GM13977 (cell line): ENCODE data around the gene ZSWIM3.
"Not testable (repeated sequence)": the region's sequence is repeated elsewhere in the genome, so short reads cannot be mapped to it uniquely, and the experiment has no call there.

Experiments
- DNase-seq: peaks from one replicate; pipeline ENCODE4 v3.0.0; 2012; ENCODE audit warnings: low spot score
- in situ Hi-C: fragments of 300-500 bp; cut with MboI; formaldehyde crosslinking; loops from one replicate; pipeline ENCODE4 v1.12.0; 2022; ENCODE audit warnings: low sequenced_read_pairs, low pct_unique_long_range_greater_than_20kb, mixed read lengths, inconsistent platforms; ENCODE audit not compliant: unreplicated experiment
- TF ChIP-seq, protein P1 (sequence below): IDR thresholded peaks from 2 replicates; pipeline ENCODE4 v1.5.1; 2012; ENCODE audit warnings: mild to moderate bottlenecking, control low read depth; ENCODE audit not compliant: insufficient read depth; ENCODE audit errors: extremely low read depth, missing control alignments

ZSWIM3 gene

DNA sequence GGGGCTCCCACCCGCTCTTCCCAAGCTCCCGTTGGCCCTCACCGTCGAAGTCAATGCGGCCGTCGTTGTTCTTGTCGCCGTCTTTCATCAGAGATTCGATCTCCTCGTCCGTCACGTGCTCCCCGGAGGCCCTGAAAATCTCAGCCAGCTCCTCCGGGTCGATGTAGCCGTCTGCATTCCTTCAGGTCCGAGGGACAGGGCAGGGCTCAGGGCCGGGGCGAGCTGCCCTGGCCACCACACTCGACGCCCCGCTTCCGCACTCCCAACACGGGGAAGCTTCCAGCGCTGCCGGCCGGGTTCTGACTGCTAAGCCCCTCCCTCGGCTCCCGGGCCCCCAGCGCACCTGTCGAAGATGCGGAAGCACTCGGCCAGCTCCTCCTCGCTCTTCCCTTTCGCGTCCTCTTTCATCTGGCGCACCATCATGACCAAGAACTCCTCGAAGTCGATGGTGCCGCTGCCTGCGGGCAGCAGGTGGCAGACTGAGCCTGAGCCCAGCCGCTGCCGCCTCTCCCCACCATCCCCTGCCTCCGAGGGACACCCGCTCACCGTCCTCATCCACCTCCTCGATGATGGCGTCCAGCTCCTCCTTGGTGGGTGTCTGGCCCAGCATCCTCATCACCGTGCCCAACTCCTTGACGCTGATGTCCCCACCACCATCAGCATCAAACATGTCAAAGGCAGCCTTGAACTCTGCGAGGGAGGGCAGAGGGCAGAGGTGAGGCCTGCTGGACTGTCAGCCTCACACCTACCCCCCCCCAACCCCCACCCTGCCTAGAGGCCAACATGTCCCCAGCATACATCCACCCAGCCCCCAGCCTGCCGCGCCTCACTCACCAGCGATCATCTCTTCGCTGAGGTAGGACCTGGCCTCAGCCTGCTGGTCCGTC, 33.2 kb upstream of the ZSWIM3 start:
- DNase-seq = peak; percentile 59
- TF ChIP-seq, protein P1, sequence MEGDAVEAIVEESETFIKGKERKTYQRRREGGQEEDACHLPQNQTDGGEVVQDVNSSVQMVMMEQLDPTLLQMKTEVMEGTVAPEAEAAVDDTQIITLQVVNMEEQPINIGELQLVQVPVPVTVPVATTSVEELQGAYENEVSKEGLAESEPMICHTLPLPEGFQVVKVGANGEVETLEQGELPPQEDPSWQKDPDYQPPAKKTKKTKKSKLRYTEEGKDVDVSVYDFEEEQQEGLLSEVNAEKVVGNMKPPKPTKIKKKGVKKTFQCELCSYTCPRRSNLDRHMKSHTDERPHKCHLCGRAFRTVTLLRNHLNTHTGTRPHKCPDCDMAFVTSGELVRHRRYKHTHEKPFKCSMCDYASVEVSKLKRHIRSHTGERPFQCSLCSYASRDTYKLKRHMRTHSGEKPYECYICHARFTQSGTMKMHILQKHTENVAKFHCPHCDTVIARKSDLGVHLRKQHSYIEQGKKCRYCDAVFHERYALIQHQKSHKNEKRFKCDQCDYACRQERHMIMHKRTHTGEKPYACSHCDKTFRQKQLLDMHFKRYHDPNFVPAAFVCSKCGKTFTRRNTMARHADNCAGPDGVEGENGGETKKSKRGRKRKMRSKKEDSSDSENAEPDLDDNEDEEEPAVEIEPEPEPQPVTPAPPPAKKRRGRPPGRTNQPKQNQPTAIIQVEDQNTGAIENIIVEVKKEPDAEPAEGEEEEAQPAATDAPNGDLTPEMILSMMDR = peak; percentile 51
- in situ Hi-C loops = no loop called here

DNA sequence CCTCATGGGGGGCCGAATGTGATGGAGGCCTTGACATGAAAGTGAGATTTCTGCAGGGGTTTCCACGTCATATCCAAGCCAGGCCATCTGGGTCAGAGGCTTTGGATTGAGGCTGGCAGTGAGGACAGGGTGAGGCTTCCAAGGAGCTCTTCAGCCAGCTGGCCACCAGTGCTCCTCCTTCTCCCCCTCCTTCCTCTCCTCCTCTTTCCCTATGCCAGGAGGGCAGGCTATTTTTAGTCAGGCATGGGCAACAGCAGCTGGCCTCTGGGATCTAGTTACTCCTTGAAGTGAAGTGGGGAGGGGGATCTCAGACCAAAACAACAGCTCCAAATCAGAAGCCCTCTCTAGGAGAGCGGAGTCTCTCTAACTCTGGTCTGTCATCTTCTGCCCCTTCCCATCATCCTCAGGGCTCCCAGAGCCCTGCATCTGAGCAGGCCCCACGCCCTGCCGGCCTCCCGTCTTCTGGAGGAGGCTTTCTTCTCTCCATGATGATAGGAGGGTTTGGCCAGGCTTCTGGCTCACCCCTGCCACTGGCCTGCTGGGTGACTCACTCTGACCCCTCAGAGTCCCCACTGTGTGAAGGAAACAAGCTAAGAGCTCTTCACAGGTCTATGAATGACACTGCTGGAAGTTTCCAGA, 30.9 kb upstream of the ZSWIM3 start:
- TF ChIP-seq, protein P1 = no peak
- DNase-seq = no peak
- in situ Hi-C loops = no loop called here

DNA sequence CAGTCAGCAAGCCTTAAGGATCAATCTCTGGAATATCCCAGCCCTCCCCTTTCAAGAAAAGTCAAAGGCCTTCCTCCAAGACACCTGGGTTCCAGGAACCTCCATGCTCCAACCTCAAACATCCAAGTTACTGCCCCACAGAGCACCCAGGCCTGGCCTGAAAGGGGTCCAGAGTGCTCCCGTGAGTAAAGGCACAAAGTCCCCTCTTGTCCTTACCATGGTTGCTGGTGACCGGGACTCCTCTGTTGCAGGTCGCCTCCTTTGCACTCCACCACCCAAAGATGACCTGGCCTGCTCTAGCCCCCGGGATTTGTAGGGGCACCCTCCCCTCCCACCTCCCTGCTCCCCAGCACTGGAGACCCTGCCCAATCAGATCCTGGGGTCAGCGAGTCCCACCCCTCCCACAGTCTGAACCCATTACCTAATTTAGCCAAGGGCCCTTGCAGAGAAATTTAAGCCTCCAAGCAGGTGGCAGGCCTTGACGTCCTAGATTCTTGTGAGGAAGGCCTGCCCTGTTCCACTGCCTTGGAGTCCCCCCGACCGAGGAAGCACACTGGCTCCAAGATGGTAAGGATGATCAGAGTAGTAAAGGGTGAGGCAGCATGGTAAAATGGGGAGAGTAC, 30.3 kb upstream of the ZSWIM3 start, which contains the start of gene TNNC2:
TSS of gene TNNC2 (minus strand) at position 283 of the 623 bp plus-strand sequence. CDS start at position 219, 64 bp downstream.
- no peak for DNase-seq
- TF ChIP-seq, protein P1 = no peak
- in situ Hi-C loops = no loop called here

DNA sequence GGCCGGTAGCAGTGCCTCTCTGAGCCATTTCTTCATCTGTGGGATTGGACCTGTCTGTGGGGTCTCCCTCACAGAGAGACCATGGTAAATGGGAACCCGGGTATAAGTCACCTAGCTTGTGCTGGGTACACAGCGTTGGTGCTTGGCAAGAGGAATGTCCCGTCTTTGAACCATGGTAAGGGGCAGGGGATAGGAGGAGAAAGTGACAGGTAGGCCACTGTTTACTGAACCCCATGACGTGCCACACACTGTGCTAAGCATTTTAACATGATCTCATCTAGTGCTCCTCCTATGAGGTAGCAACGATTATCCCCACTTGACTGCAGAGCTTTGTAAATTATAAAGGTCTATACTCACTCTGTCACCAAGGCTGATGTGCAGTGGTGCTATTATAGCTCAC, 29.7 kb upstream of the ZSWIM3 start:
- in situ Hi-C loops = no loop called here
- no peak for DNase-seq
- TF ChIP-seq, protein P1 = no peak

DNA sequence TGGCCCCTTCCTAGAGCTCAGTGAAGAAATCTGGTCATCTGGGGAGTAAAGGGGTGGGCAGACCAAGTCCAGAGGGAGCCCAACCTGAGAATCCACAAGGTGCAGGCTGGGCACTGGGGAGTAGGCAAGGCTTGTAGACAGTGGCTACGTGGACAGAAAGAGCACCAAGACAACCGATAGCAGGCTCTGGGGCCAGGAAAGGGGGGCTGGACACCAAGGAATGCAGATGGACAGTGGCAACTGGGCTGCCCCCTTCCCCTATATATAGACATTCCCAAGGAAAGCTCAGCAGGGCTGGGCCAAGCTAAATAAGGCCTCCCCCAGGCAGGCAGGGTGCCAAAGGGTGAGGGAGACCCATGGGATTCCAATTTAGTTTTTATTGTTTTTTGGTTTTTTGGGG, 28.8 kb upstream of the ZSWIM3 start:
- TF ChIP-seq, protein P1 = no peak
- no peak for DNase-seq
- in situ Hi-C loops = no loop called here

DNA sequence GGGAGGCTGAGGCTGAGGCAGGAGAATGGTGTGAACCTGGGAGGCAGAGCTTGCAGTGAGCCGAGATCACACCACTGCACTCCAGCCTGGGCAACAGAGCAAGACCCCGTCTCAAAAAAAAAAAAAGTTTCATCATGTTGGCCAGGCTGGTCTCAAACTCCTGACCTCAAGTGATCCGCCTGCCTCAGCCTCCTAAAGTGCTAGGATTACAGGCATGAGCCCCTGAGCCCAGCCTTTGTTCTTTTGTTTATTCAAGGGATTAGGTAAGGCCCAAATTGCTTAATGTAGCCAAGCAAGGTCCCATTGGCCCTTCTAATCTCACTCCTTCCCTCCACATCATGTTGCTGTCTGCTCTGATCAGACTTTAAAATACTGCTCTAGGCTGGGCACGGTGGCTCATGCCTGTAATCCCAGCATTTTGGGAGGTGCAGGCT, 27.7 kb upstream of the ZSWIM3 start:
- in situ Hi-C loops, DNase-seq: not testable (repeated sequence)
